Bronchial epithelial cell (primary cell): ENCODE results near the gene CCDC47. TPM values are rescaled to one million over a fixed set of nuclear protein-coding genes. Genes with fewer than 3 reads are reported as not detected.
"Not testable (repeated sequence)": the region's sequence is repeated elsewhere in the genome, so short reads cannot be mapped to it uniquely, and the experiment has no call there.

Source experiments
- DNase-seq: peaks from one replicate; pipeline ENCODE4 v3.0.0-alpha.2; 2010; ENCODE audit warnings: low read depth
- FAIRE-seq: peaks from 2 replicates; lab custom pipeline; 2011; peaks lifted over from hg19 to GRCh38; lab: Jason Lieb, UNC
- H3K27me3 ChIP-seq: 2 replicates; pipeline ENCODE4 v1.5.1; 2011; ENCODE audit warnings: low read length; ENCODE audit not compliant: control insufficient read depth, insufficient read depth
- H3K36me3 ChIP-seq: 2 replicates; pipeline ENCODE4 v1.5.1; 2011; ENCODE audit warnings: low read length; ENCODE audit not compliant: control insufficient read depth, insufficient read depth
- H3K4me3 ChIP-seq: 2 replicates; pipeline ENCODE4 v1.5.1; 2011; ENCODE audit warnings: mild to moderate bottlenecking, low read depth, low read length, control low read depth
- total RNA-seq: library from RNA; depleted of rRNA; stranded (reverse); fragments of >200 nt; gene quantifications from 2 replicates; pipeline ENCODE4 v1.2.1, GENCODE V29; 2014
- TF ChIP-seq, protein P1 (sequence below): IDR thresholded peaks from 2 replicates; pipeline ENCODE4 v1.5.1; 2011; ENCODE audit warnings: mild to moderate bottlenecking, moderate library complexity, low read length, control low read depth, inconsistent platforms; ENCODE audit not compliant: insufficient read depth, severe bottlenecking

The CCDC47 gene
- total RNA-seq, 1 donor from 2014 or later = 118 TPM

DNA sequence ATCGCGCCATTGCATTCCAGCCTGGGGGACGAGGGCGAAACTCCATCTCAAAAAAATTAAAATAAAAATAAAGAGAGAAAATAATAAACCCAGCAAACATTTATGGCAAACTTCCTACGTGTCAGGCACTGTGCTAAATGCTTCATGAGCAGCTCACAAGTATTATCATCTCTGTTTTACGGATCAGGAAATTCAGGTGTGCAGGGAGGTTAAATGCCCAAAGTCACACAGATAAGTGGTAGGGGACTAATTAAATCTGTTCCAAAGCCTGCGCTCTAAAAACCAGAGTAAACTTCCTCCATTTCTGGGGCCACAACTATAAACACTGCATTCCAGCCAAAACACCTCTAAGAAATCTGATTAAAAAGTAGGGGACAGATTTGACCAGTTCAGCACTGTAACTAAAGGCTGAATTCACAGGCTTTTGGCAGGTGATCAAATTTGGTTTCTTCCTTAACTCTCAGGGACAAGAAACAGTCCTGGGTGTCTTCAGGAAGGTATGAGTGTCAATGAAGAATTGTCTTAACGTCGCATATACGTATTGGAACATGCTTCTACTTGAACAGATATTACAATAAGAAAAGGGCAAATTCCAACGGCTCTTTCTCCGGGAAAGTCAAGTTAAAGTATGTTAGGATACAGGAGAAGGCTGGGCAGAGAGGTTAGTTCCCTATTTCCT, 32.8 kb downstream of the CCDC47 start:
- TF ChIP-seq, protein P1, sequence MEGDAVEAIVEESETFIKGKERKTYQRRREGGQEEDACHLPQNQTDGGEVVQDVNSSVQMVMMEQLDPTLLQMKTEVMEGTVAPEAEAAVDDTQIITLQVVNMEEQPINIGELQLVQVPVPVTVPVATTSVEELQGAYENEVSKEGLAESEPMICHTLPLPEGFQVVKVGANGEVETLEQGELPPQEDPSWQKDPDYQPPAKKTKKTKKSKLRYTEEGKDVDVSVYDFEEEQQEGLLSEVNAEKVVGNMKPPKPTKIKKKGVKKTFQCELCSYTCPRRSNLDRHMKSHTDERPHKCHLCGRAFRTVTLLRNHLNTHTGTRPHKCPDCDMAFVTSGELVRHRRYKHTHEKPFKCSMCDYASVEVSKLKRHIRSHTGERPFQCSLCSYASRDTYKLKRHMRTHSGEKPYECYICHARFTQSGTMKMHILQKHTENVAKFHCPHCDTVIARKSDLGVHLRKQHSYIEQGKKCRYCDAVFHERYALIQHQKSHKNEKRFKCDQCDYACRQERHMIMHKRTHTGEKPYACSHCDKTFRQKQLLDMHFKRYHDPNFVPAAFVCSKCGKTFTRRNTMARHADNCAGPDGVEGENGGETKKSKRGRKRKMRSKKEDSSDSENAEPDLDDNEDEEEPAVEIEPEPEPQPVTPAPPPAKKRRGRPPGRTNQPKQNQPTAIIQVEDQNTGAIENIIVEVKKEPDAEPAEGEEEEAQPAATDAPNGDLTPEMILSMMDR = no peak

DNA sequence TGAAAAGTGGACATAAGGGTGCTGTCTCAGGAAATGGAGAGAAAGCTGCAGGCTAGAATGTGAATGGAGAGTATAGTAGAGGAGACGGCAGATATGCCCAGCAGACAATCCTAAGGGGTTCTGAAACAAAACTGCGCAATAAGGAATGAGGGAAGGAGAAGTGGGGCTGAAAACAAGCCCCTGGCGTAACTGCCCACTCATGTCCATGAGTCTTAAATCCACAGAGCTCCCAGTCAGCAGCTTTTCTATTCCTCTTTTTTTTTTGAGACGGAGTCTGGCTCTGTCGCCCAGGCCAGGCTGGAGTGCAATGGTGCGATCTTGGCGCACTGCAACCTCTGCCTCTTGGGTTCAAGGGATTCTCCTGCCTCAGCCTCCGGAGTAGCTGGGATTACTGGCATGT, 37.7 kb downstream of the CCDC47 start:
- no peaks in the 10 kb centered on the region for H3K27me3 ChIP-seq
- no peak overlapping the region for H3K4me3 ChIP-seq
- TF ChIP-seq, protein P1 = no peak
- H3K36me3 ChIP-seq = peaks cover 1% of the 10 kb centered on the region
- DNase-seq = no peak
- FAIRE-seq = no peak

More for the DNA sequence above, 32.8 kb downstream of the CCDC47 start:
- FAIRE-seq (no peak), DNase-seq (peak; percentile 64)
- Histone ChIP-seq H3K27me3 (no peaks in the 10 kb centered on the region), H3K4me3 (peak overlapping the region; percentile 73), H3K36me3 (no peaks in the 10 kb centered on the region)

DNA sequence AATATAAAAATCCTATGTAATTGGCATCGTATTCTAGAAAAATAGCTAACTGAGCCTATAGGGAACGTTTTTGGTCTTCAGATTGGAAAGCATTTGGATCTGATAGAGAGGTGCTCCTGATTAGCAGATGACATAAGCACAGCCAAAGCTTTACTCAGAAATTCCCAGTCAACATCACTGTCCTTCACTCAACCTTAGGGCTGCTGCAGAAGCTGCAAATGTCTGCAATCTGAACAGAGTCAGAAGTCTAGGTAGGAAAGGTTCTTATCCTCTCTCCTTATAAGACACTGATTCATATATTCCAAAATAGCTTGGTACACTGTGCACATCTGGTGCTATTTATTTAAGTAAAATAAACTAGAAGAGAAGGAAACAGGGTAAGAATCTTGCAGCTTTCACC, 51.0 kb downstream of the CCDC47 start:
- H3K27me3 ChIP-seq = no peaks in the 10 kb centered on the region
- FAIRE-seq = no peak
- H3K36me3 ChIP-seq = no peaks in the 10 kb centered on the region
- DNase-seq = no peak
- no peak overlapping the region for H3K4me3 ChIP-seq
- TF ChIP-seq, protein P1 = no peak

DNA sequence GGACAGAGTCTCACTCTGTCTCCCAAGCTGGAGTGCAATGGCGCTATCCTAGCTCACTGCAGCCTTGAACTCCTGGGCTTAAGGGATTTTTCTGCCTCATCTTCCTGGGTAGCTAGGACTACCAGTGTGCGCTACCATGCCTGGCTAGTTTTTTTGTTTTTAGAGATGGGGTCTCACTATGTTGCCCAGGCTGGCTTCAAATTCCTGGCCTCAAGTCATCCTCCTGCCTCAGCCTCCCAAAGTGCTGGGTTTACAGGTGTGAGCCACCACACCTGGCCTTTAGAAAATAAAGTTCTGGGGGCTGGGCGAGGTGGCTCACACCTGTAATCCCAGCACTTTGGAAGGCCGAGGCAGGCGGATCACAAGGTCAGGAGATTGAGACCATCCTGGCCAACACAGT, 53.2 kb downstream of the CCDC47 start:
- not testable (repeated sequence) for FAIRE-seq, H3K27me3 ChIP-seq, H3K4me3 ChIP-seq, DNase-seq, H3K36me3 ChIP-seq

DNA sequence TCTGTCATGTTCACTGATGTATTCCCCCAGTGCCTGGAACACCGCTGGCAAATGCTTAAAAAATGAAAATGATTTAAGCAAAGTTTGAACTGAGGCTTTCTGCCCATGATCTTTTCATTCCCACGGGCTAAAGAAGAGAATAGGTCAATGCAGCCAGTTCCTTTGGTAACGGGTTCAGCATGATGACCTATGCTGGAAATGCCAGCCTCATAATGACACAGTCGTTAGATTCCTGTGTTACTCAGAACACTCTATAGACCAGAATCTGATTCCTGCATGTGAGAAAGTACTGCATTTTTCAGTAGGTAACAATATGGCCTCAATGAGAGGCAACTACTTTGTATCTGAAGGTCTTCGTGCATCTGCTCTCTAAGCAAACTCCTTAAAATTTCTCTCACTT, 54.4 kb downstream of the CCDC47 start:
- DNase-seq = no peak
- Histone ChIP-seq H3K4me3 (no peak overlapping the region), H3K36me3 (no peaks in the 10 kb centered on the region), H3K27me3 (no peaks in the 10 kb centered on the region)
- FAIRE-seq = no peak
- TF ChIP-seq, protein P1 = no peak

DNA sequence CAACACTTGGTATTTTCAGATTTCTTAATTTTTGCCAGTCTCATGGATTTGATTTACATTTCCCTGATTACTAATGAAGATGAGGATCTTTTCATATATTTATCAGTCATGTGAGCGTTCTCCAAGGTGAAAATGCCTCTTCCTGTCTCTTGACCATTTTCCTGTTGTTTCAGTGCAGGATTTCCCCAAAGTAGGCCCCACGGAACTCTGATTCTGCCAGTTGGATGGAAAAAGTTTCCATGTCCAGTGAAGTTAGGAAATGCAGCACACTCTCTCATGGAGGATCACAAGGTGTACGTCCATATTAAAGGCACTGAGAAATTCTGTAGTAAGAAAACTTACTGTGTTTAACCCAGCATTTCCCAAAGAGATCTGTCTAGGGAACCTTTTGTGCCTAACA, 57.0 kb downstream of the CCDC47 start:
- Histone ChIP-seq H3K27me3 (no peaks in the 10 kb centered on the region), H3K4me3 (no peak overlapping the region), H3K36me3 (no peaks in the 10 kb centered on the region)
- TF ChIP-seq, protein P1 = no peak
- FAIRE-seq (no peak), DNase-seq (no peak)
